ENCODE data around the gene MYO5A. TPM values are rescaled to one million over a fixed set of nuclear protein-coding genes. Genes with fewer than 3 reads are reported as not detected.
"Not testable (repeated sequence)": the region's sequence is repeated elsewhere in the genome, so short reads cannot be mapped to it uniquely, and the experiment has no call there.

Gene MYO5A
- total RNA-seq, 4 donors from 2014 or later: 10.9 to 151 (median 17.0) TPM

DNA sequence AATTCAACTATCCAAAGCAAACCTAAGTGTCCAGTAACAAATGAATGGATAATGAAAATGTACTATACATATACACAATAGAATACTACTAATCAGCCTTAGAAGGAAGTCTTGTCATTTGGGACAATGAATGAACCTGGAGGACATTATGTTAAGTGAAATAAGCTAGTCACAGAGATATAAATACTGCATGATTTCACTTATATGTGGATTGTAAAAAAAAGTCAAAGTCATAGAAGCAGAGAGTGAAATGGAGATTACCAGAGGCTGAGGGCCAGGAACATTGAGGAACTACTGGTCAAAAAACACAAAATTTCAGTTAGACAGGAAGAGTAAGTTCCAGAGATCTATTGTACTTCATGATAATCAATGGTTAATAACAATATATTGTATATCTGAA lies 33.6 kb downstream of the MYO5A start:
- in situ Hi-C loops (cut with MboI; ENCODE audit: low pct_ligation_motif_present in 1 of 4, low pct_unique_long_range_greater_than_20kb in 1 of 4, low sequenced_read_pairs in 3 of 4) (no loop called here), intact Hi-C loops (cut with DNase I; ENCODE audit: low total_unique reads) (no loop called here)
- Histone ChIP-seq H3K4me3 (no peak overlapping the region), H3K9me3 (no peaks in the 10 kb centered on the region), H3K27ac (no peak overlapping the region), H3K4me1 (no peaks in the 10 kb centered on the region), H3K27me3 (no peaks in the 10 kb centered on the region), H3K36me3 (no peaks in the 10 kb centered on the region)
- TF ChIP-seq EP300 (IDR thresholded peaks at IDR 0.05; ENCODE audit: low read depth): no peak
- TF ChIP-seq POLR2AphosphoS5 (IDR thresholded peaks at IDR 0.05): no peak
- TF ChIP-seq POLR2A (IDR thresholded peaks at IDR 0.05): no peak
- TF ChIP-seq, protein P1, sequence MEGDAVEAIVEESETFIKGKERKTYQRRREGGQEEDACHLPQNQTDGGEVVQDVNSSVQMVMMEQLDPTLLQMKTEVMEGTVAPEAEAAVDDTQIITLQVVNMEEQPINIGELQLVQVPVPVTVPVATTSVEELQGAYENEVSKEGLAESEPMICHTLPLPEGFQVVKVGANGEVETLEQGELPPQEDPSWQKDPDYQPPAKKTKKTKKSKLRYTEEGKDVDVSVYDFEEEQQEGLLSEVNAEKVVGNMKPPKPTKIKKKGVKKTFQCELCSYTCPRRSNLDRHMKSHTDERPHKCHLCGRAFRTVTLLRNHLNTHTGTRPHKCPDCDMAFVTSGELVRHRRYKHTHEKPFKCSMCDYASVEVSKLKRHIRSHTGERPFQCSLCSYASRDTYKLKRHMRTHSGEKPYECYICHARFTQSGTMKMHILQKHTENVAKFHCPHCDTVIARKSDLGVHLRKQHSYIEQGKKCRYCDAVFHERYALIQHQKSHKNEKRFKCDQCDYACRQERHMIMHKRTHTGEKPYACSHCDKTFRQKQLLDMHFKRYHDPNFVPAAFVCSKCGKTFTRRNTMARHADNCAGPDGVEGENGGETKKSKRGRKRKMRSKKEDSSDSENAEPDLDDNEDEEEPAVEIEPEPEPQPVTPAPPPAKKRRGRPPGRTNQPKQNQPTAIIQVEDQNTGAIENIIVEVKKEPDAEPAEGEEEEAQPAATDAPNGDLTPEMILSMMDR (IDR thresholded peaks at IDR 0.05): no peak
- no peak for DNase-seq

DNA sequence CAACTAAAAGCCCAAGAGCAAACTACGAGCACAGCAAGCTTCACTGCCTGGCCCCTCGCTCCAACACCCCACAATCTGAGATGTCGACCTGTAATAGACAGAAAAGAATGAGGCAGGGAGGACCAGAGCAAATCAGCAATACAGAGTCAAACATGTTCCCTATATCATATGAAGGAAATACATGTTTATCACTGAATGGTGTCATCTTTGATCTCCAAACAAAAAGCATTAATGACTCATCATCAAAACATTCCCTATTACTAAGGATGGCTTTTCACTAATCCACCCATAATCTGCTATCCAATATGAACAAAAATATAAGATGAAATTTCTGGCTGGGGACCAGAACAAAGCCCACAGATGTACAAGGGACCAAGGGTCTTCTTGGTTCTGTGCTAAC lies 34.7 kb downstream of the MYO5A start:
- Histone ChIP-seq H3K4me1 (peaks cover 0 to 7% (median 0%) of the 10 kb centered on the region in 4 donors), H3K9me3 (no peaks in the 10 kb centered on the region), H3K27me3 (no peaks in the 10 kb centered on the region), H3K4me3 (no peak overlapping the region), H3K27ac (no peak overlapping the region), H3K36me3 (no peaks in the 10 kb centered on the region)
- TF ChIP-seq EP300 (IDR thresholded peaks at IDR 0.05; ENCODE audit: low read depth) (no peak), POLR2AphosphoS5 (IDR thresholded peaks at IDR 0.05) (no peak), POLR2A (IDR thresholded peaks at IDR 0.05) (no peak)
- TF ChIP-seq, protein P1 (IDR thresholded peaks at IDR 0.05): no peak
- intact Hi-C loops (cut with DNase I; ENCODE audit: low total_unique reads) (no loop called here), in situ Hi-C loops (cut with MboI; ENCODE audit: low pct_ligation_motif_present in 1 of 4, low pct_unique_long_range_greater_than_20kb in 1 of 4, low sequenced_read_pairs in 3 of 4) (no loop called here)
- no peak for DNase-seq
- 88 to 96% methylated on average over 3 of the region's 3 CpGs for whole genome bisulfite sequencing, 2 donors (ENCODE audit: low coverage in 1 of 2)

- H3K27me3 ChIP-seq: no peaks in the 10 kb centered on the region
- H3K27ac ChIP-seq: no peak overlapping the region
- WGBS, 2 donors (ENCODE audit: low coverage in 1 of 2): 82 to 87% methylated on average over 3 to 4 of the region's 4 CpGs
- in situ Hi-C loops (cut with MboI; ENCODE audit: low pct_ligation_motif_present in 1 of 4, low pct_unique_long_range_greater_than_20kb in 1 of 4, low sequenced_read_pairs in 3 of 4) (no loop called here), intact Hi-C loops (cut with DNase I; ENCODE audit: low total_unique reads) (no loop called here)
- no peak for DNase-seq
- H3K36me3 ChIP-seq: no peaks in the 10 kb centered on the region
- no peak overlapping the region for H3K4me3 ChIP-seq
- peaks cover 0 to 17% (median 1%) of the 10 kb centered on the region in 4 donors for H3K4me1 ChIP-seq
- TF ChIP-seq EP300 (IDR thresholded peaks at IDR 0.05; ENCODE audit: low read depth) (no peak), POLR2AphosphoS5 (IDR thresholded peaks at IDR 0.05) (no peak), POLR2A (IDR thresholded peaks at IDR 0.05) (no peak)
- TF ChIP-seq, protein P1 (IDR thresholded peaks at IDR 0.05): no peak
- no peaks in the 10 kb centered on the region for H3K9me3 ChIP-seq
Observed at GRCh38 chr15:52492132-52492531, 36.5 kb downstream of the MYO5A start.

- Histone ChIP-seq H3K9me3 (no peaks in the 10 kb centered on the region), H3K36me3 (no peaks in the 10 kb centered on the region), H3K27ac (no peak overlapping the region), H3K4me1 (peaks cover 0 to 17% (median 1%) of the 10 kb centered on the region in 4 donors), H3K4me3 (no peak overlapping the region), H3K27me3 (no peaks in the 10 kb centered on the region)
- TF ChIP-seq POLR2AphosphoS5 (IDR thresholded peaks at IDR 0.05): no peak
- TF ChIP-seq, protein P1 (IDR thresholded peaks at IDR 0.05): no peak
- TF ChIP-seq POLR2A (IDR thresholded peaks at IDR 0.05): no peak
- no peak for TF ChIP-seq EP300 (IDR thresholded peaks at IDR 0.05; ENCODE audit: low read depth)
- intact Hi-C loops (cut with DNase I; ENCODE audit: low total_unique reads) (no loop called here), in situ Hi-C loops (cut with MboI; ENCODE audit: low pct_ligation_motif_present in 1 of 4, low pct_unique_long_range_greater_than_20kb in 1 of 4, low sequenced_read_pairs in 3 of 4) (no loop called here)
- DNase-seq: no peak
- WGBS, 2 donors (ENCODE audit: low coverage in 1 of 2): 70 to 77% methylated on average over 4 of the region's 4 CpGs
Observed at GRCh38 chr15:52491472-52491871, 37.2 kb downstream of the MYO5A start.

- 33 to 47% methylated on average over 2 to 4 of the region's 4 CpGs for WGBS, 2 donors (ENCODE audit: low coverage in 1 of 2)
Observed at GRCh38 chr15:52489430-52489829, 39.2 kb downstream of the MYO5A start.

More at GRCh38 chr15:52489430-52489829, 39.2 kb downstream of the MYO5A start:
- H3K27me3 ChIP-seq; H3K27ac ChIP-seq; H3K36me3 ChIP-seq; intact Hi-C loops (cut with DNase I; ENCODE audit: low total_unique reads); H3K4me3 ChIP-seq; H3K9me3 ChIP-seq; in situ Hi-C loops (cut with MboI; ENCODE audit: low pct_ligation_motif_present in 1 of 4, low pct_unique_long_range_greater_than_20kb in 1 of 4, low sequenced_read_pairs in 3 of 4); DNase-seq: not testable (repeated sequence)
- peaks cover 0 to 23% (median 3%) of the 10 kb centered on the region in 4 donors for H3K4me1 ChIP-seq

Measured in transverse colon (tissue), 4 donors.